Parietal lobe (tissue), 2 donors: ENCODE results near the gene C2orf15. TPM values are rescaled to one million over a fixed set of nuclear protein-coding genes. Genes with fewer than 3 reads are reported as not detected.

Experiments used
- small RNA-seq: library from RNA; depleted of rRNA; stranded (forward); fragments of <200 nt; gene quantifications from one replicate; pipeline ENCODE3, GENCODE V24; 2014; ENCODE audit warnings: low replicate concordance
- total RNA-seq: library from RNA; depleted of rRNA; stranded (reverse); fragments of >200 nt; gene quantifications from one replicate; pipeline ENCODE4 v1.2.3, GENCODE V29; 2014

C2orf15 gene, protein sequence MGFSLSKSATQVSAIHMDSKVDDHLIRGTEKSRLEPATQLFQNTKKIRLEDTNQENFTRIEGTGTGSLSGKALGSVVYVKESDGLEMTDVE
- 1.6 TPM for total RNA-seq

DNA sequence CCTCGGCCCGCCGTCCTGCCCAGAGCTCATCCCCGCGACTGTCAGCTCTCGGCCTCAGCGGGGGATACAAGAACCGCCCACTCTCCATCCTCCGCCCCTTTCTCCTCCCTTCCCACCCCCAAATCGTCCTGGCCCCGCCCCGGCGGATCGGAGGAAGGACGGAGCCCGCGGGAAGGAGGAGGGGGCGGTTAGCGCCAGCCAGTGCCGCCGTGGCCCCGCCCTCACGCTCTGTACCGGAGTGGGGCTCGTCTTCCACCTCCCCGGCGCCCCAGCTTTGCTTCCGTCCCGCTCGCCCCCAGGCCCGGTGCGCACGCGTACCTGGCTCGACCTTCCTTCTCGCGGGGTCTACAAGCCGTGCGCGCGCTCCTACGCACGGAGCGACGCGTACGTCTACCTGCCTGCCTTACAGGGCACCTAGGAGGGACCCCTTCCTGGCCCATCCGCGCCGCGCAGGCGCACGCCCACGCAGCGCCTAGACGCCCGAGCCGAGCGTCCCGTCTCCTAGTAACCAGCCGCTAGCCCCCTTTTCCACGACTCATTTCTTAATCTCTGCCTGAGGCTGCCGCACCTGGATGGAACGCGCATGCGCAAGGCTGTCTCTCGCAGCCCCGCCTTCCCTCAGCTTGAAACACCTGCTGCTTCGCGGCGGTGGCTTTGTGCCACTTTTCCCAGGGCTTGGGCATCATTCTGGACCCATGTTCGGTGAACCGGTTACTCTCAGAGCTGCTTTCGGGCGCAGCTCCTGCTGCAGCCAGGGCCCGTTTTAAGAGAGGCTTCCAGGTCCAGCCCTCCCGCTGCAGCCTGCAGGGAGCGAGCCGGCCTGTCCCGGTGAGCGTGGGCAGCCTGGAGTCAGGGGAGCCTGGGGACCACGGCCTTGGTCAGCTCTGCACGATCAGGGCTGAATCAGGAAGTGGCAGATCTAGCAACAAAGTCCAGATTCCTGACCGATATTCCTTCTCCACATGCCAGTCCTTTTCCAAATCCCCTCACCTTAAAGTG, at the start of gene C2orf15:
Gene C2orf15 (plus strand): TSS at position 598 of the 999 bp plus-strand sequence. CDS start 8,852 bp downstream, outside the sequence.

GRCh38 chr2:99154643-99155536, 13.4 kb downstream of the C2orf15 start, which contains the start of the genes LIPT1 and TSGA10:
LIPT1 (plus strand) TSS chr2:99154967; CDS start chr2:99161958, 6,991 bp downstream.
TSGA10 (minus strand) TSS chr2:99154942; CDS start chr2:99109439, 45,503 bp downstream.

DNA sequence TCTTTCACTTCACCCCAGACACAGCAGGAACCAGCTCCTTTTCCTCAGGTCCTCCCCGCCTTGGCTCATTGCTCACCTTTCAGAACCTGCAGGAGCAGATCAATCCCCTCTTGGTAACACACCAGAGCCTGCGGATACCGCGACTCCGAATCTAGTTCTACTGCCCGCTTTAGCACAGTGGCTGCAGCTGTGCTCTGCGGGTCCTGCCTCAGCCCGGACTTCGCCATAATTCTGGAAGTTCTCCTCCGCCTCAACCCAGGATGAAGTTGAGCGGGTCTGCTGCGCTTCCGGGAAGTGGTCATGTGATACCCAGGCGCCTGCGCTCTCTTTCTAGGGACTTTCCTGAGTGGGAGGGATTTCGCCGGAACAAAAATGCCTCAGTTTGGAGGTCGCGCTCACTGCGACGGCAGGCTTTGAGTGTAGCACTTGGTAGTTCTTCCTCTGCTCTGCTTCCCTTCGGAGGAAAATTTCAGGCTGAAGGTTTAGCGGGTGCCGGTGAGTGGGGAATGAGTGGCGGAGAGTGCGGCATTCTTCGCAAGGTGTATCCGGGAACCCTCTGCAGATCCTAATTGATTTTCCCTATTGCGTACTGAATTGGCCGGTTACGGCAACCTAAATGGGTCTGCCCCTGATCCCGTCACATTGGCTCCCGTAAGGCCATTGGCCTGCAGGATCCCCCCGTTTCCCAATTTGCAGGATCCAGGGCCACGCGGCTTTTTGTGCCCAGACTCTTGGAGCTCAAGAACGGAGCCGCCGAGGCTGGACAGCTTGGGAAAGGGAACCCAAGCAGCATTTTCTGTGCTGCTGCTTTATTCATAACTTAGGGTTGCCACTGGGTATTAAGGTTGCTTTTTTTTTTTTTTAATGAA, 39.5 kb downstream of the C2orf15 start, which contains the start of the genes MITD1 and MRPL30:
Gene MITD1 (minus strand): TSS at position 304 of the 869 bp plus-strand sequence. CDS start 77 bp downstream, at position 227.
Gene MRPL30 (plus strand): TSS at position 430 of the 869 bp plus-strand sequence. CDS start 5,020 bp downstream, outside the sequence.

Small RNA genes within 50 kb of the gene (small RNA-seq; reads per million reads assigned to genes)
- gene AC092587.1, result not detected

Other genes starting within 250 kb of the C2orf15 start
- gene CRACDL, start 205.5 kb upstream of the C2orf15 start, total RNA-seq, result 0.94 TPM
- 25.4 TPM for gene TSGA10, start 13.2 kb downstream of the C2orf15 start, total RNA-seq
- gene LIPT1, start 13.3 kb downstream of the C2orf15 start, total RNA-seq, result 4.7 TPM
- 21.6 TPM for gene MITD1, start 39.4 kb downstream of the C2orf15 start, total RNA-seq
- 69.5 TPM for gene MRPL30, start 39.5 kb downstream of the C2orf15 start, total RNA-seq
- not detected for gene LYG2, start 114.0 kb downstream of the C2orf15 start, total RNA-seq
- gene LYG1, start 159.5 kb downstream of the C2orf15 start, total RNA-seq, result 1.6 TPM
- gene TXNDC9, start 194.6 kb downstream of the C2orf15 start, total RNA-seq, result 55.7 TPM
- gene EIF5B, start 195.7 kb downstream of the C2orf15 start, total RNA-seq, result 23.5 TPM